ENCODE measurements around the gene PADI3. TPM values are rescaled to one million over a fixed set of nuclear protein-coding genes. Genes with fewer than 3 reads are reported as not detected.

Gene PADI3
- total and polyA plus RNA-seq, 2 of the 8 experiments (the other 6 are each of a cell fraction or from before 2014, with no cell fraction given): 0.37 to 0.94 TPM

DNA sequence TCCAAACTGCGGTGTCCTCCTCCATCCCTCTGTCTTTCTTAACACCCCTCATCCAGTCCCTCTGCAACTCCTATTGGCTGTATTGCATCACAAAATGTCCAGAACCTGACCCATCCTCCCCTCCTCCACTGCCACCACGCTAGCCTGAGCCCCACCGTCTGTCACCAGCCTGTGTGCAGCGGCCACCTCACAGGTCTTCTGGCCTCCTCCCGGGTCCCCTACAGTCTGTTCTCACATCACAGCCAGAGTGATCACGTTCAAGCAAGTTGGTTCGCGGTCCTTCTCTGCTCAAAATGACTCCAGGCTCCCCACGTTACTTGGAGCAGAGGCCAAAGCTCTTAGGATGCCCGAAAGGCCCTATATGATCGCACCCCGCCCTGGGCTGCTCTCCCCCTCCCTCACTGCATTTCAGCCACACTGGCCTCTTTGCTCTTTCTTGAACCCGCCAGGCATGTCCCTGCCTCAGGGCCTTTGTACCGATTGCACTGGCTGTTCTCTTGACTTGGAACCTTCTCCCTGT, 56.7 kb downstream of the PADI3 start:
- H2BK15ac ChIP-seq (ENCODE audit: low read length): peak overlapping the region; percentile 72; the same call in 1 of the 2 replicates
- H3K4me2 ChIP-seq (ENCODE audit: insufficient read depth in 1 of 2, low read depth in 2 of 2, low read length in 2 of 2): no peak overlapping the region
- H2BK20ac ChIP-seq (ENCODE audit: low read length): no peak overlapping the region
- H2BK120ac ChIP-seq (replicated peaks; ENCODE audit: low read depth, low read length): no peak overlapping the region
- no peaks in the 10 kb centered on the region for H4K20me1 ChIP-seq (replicated peaks in 1 of 2; ENCODE audit: control insufficient read depth in 1 of 2, insufficient read depth in 2 of 2, low read length in 2 of 2)
- H3K23me2 ChIP-seq (ENCODE audit: low read depth, low read length): no peaks in the 10 kb centered on the region
- no peak overlapping the region for H3K14ac ChIP-seq (ENCODE audit: insufficient read length)
- ChIA-PET POLR2A (ENCODE audit: partially characterized antibody) (no interaction called here), CTCF (ENCODE audit: partially characterized antibody) (interaction anchor here (0.6 to 0.7 kb wide), 2 partner anchors 100 to 111 kb away, joined by 3 to 4 read pairs; no protein-coding TSS in a partner anchor)
- no peak overlapping the region for H4K91ac ChIP-seq (replicated peaks; ENCODE audit: insufficient read length, low read length)
- no peak overlapping the region for H2AFZ ChIP-seq (ENCODE audit: low read length)
- H3K23ac ChIP-seq (ENCODE audit: insufficient read length): no peak overlapping the region
- H3K27me3 ChIP-seq (replicated peaks in 1 of 4; ENCODE audit: control insufficient read depth in 3 of 4, extremely low read depth in 1 of 4, insufficient read depth in 3 of 4, low read length in 3 of 4): no peaks in the 10 kb centered on the region
- no peak overlapping the region for H2BK5ac ChIP-seq (ENCODE audit: low read depth, low read length)
- H3K56ac ChIP-seq (replicated peaks; ENCODE audit: insufficient read length, low read depth, low read length): no peak overlapping the region
- H3K79me2 ChIP-seq (ENCODE audit: control insufficient read depth in 1 of 2, insufficient read depth in 2 of 2, low read length in 2 of 2): no peaks in the 10 kb centered on the region
- TF ChIP-seq CEBPB (IDR thresholded peaks at IDR 0.05; ENCODE audit: low read depth, low read length) (0 out of 2 replicates have a peak, but pooled peaks have one; percentile 5), ZNF274 (IDR thresholded peaks at IDR 0.05; ENCODE audit: borderline replicate concordance, extremely low read depth, low read length) (no peak), SAP30 (IDR thresholded peaks at IDR 0.05; ENCODE audit: insufficient read depth, insufficient replicate concordance, low read length) (no peak), EGR1 (IDR thresholded peaks at IDR 0.05; ENCODE audit: borderline replicate concordance, low read depth, low read length) (no peak)
- DNase-seq (ENCODE audit: low read depth in 1 of 2, low spot score in 2 of 2) (no peak), FAIRE-seq (no peak)
- peaks cover 5 to 16% (median 11%) of the 10 kb centered on the region in 4 experiments for H3K4me1 ChIP-seq (replicated peaks in 1 of 4; ENCODE audit: control insufficient read depth in 3 of 4, insufficient read depth in 4 of 4, low read length in 3 of 4)
- no peaks in the 10 kb centered on the region for H3K36me3 ChIP-seq (ENCODE audit: control insufficient read depth in 2 of 4, insufficient read depth in 4 of 4, low read length in 3 of 4)
- H3K4ac ChIP-seq (replicated peaks; ENCODE audit: insufficient read length, low read depth, low read length): no peak overlapping the region
- no peak overlapping the region for H3K18ac ChIP-seq (ENCODE audit: extremely low read depth, low read length)
- no peak overlapping the region for H4K8ac ChIP-seq (ENCODE audit: extremely low read depth, insufficient read depth, low read length)
- H4K5ac ChIP-seq (ENCODE audit: insufficient read length, low read depth, low read length): no peak overlapping the region
- peak overlapping the region; percentile 60; the same call in 1 of the 2 replicates for H2BK12ac ChIP-seq (ENCODE audit: low read depth, low read length)
- peaks cover 15 to 17% of the 10 kb centered on the region in 2 experiments for H3K9me3 ChIP-seq (ENCODE audit: insufficient read depth in 2 of 2, low read depth in 1 of 2, low read length in 1 of 2)
- no peaks in the 10 kb centered on the region for H3K79me1 ChIP-seq (ENCODE audit: low read depth, low read length)
- no peak overlapping the region for H2AK5ac ChIP-seq (ENCODE audit: low read depth, low read length)
- H3K27ac ChIP-seq (ENCODE audit: low read depth, low read length): no peak overlapping the region
- no peak overlapping the region for H3K9ac ChIP-seq (replicated peaks in 1 of 4; ENCODE audit: extremely low read depth in 1 of 4, low read depth in 3 of 4, low read length in 3 of 4)
- WGBS, 2 experiments (ENCODE audit: extremely low coverage in 1 of 2, insufficient coverage in 1 of 2, insufficient read length in 1 of 2, insufficient replicate concordance in 2 of 2, low coverage in 1 of 2, low lambda C conversion rate in 2 of 2, missing lambda C conversion rate in 1 of 2): 84% methylated on average over 13 of the region's 14 CpGs; no CpG with 5 or more reads in 1 of the 2 experiments
- no peak overlapping the region for H3K4me3 ChIP-seq (ENCODE audit: extremely low read depth in 1 of 4, insufficient read depth in 2 of 4, low read depth in 3 of 4, low read length in 4 of 4)

Data from H1 (cell line).